HG03432 (cell line): ENCODE data around the gene ACOT9.
"Not testable (repeated sequence)": the region's sequence is repeated elsewhere in the genome, so short reads cannot be mapped to it uniquely, and the experiment has no call there.

Experiments
- ATAC-seq: cut with Tn5 transposase; IDR thresholded peaks from one replicate; pipeline ENCODE4 v1.9.1; 2021; ENCODE audit warnings: mild to moderate bottlenecking, moderate library complexity; ENCODE audit not compliant: unreplicated experiment

Gene ACOT9

DNA sequence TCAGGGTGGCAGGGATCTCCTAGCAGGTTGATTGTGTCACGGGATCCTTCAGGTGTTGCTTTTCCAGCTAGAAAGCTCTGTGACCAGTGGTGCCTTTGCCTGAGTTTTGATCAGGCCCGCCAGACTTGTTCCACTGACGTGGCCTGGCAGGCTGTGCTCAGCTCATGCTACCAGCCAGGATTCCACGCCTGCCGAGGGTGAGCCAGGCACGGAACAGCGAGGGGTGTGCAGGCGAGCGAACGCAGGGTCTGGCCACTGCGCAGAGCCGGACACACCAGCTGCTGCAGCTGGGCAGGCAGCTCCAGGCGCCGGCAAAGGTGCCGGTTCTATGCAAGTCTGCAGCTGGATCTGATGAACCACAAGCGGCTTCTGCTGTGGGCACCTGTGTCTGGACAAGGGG is 22.8 kb upstream of the ACOT9 start:
- no peak for ATAC-seq

GRCh38 chrX:23765449-23765848 is 22.4 kb upstream of the ACOT9 start:
- ATAC-seq = no peak

DNA sequence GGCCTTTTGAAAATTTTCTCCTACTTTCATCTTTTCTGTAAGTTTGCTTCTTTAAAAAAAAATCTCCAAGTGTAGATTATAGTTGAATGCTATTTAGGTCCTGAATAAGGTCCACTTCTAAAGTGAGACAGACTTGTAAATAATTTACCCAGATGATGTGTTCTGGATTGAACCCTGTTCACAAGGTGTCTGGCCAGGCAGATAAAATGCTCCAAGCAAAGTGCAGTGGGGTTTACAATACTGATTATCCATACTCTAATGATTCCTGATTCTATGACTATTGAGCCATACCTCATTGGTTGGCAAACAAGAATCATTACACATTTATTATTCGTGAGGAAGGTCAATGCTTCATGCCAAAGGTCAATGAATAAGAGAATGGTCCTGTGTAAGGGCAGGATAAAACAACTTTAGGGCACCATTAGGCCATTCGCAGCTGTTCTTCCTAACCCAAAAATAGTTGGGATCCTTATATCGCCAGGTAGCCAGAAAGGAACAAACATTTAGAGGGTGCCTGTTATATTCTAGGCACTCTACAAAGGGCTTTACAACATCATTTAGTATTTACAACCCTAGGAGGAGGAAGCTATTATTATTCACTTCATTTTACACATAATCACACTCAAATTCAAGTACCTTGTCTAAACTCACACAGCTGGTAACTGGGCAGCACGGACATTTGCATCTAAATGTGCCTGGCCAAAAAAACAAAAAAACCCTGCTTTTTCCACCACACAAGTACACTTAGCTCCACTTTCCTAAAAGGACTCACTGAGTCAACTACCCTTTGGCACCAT is 21.3 kb upstream of the ACOT9 start:
- ATAC-seq = no peak

DNA sequence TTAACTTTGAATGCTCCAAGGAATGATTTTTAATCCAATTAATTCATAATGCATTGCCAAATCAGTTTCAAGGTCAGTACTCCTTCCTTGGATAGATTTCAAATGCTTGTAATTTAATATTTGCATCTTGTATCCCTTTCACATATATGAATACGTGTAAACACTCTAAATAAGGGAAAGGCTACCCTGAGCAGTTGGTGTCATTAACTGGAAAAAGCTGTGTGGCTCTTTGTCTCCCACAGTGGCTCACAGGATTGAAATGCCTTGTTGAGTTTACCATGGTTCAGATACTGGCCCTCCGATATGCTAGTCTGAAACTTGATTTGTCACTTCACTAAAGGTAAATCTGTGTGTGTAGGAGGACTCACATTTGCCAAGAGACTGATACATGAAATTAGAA is 16.7 kb upstream of the ACOT9 start:
- ATAC-seq = no peak

DNA sequence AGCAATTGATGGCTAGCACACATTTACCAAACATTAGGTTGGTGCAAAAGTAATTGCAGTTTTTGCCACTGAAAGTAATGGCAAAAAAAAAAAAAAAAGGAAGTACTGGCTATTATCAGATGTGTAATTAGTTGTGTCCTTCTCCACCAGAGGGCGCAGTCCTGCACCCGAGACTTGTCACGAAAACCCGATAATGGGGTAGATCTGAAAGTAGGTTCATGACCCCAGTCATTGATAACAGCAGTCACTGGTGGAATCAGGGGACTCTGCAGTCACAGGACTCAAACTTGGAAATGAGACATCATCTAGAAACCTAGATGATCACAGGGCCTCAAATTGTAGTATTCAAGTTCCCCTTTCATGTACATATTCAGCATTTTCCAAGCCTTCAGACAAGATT is 13.1 kb upstream of the ACOT9 start:
- ATAC-seq = peak; percentile 82

GRCh38 chrX:23754664-23755063 is 11.6 kb upstream of the ACOT9 start:
- no peak for ATAC-seq

GRCh38 chrX:23752740-23753415 is 9.8 kb upstream of the ACOT9 start:
- no peak for ATAC-seq

GRCh38 chrX:23749576-23749975 is 6.5 kb upstream of the ACOT9 start:
- ATAC-seq = no peak

- ATAC-seq = no peak
Observed at GRCh38 chrX:23749129-23749528, 6.1 kb upstream of the ACOT9 start.

- ATAC-seq = no peak
Observed at GRCh38 chrX:23745786-23746185, 2.7 kb upstream of the ACOT9 start.

GRCh38 chrX:23743623-23743971 is 521 bp upstream of the ACOT9 start:
- not testable (repeated sequence) for ATAC-seq

DNA sequence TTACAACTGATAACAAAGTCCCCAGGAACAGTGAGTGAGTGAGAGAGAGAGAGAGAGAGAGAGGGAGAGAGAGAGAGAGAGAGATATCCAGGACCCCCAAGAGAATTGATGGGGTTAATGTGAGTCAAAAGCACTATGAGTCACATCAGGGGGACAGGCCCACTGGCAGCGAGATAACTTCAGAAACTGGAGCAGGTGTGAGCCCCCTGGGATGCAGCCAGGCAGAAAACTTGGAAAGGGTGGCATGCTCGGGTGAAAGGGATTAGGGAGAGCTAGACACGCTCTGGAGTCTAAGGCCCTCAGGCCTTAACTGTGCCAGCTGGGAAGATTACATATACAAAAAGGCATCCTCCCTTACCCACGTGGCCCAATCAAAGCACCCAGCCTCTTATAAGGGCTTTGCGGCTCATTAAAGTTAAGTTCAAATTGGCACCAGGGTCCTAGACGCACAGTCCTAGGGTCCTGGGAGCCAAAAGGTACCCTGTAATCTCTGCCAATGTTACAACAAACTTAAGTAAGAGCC is 841 bp downstream of the ACOT9 start:
- ATAC-seq = peak; percentile 7

- no peak for ATAC-seq
Observed at GRCh38 chrX:23737413-23737812, 5.7 kb downstream of the ACOT9 start.

DNA sequence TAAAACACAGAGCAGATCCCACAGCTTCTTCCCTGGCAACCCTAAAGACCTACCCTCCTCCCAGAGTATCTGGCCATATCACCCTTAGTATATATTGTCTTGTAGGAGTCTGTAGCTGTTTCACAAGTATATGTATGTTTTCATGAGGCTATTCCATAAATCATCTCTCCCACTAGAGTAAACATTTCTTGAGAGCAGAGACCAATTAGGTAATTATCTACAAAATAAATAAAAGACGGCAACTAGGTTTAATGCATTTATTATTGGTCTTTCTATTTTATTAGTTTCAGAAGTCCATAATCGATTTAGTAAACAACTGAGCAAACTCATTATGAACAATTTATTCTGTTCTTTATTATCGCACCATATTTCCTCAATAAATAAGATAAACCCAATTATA is 7.0 kb downstream of the ACOT9 start:
- ATAC-seq = no peak

- peak; percentile 90 for ATAC-seq
Observed at GRCh38 chrX:23732704-23733103, 10.4 kb downstream of the ACOT9 start.

- ATAC-seq = no peak
Observed at GRCh38 chrX:23731951-23732350, 11.1 kb downstream of the ACOT9 start.

GRCh38 chrX:23729214-23729613 is 13.9 kb downstream of the ACOT9 start:
- no peak for ATAC-seq

DNA sequence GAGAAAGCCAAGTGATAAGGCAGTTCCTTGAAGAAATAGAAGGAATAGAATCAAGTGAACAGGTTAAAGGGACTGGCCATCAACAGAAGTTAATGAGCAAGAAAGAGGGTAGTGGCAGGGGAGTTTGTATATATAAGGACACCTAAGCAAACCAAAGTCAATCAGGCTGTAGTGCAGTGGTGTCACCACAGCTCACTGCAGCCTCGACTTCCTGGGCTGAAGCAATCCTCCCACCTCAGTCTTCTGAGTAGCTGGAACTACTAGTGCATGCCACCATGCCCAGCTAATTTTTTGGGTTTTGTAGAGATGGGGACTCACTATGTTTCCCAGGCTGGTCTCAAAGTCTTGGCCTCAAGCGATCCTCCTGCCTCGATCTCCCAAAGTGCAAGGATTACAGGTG is 15.9 kb downstream of the ACOT9 start:
- no peak for ATAC-seq

DNA sequence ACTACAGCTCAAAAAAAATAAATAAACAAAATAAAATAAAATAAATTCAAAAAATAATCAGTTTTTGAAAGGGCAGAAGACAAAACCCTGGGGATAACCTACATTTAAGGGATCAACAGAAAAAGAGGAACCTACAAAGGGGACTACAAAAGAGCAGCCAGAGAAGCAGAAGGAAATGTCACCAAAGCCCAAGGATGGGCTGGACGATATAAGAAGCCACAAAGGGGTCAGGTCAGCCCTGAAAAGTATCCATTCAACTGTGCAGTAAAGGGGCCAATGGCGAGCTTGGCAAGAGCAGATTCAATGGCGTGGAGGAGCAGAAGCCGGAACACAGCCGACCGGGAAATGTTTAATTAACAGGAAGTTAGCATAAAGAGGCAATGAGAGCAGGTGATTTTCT is 16.9 kb downstream of the ACOT9 start:
- ATAC-seq = no peak

DNA sequence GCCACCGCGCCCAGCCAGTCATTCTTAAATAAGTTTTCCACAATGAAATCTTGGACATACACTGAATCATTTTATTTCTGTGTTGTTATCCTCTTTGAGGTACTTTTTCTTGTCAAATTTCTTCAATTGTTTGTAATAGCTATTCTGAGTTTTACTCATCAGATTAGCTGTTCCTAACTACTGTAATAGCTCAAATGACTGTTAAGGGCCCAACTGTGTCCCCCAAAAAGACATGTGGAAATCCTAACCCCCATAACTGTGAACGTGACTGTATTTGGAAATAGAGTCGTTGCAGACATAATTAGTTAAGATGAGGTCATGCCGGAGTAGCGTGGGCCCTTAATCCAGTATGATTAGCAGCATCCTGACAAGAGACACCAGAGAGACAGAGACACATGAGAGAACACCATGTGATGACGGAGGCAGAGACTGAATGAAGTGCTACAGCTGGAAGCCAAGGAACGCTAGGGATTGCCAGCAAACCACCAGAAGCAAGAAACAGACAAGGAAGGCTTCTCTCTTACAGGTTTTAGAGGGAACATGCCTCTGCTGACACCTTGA is 22.9 kb downstream of the ACOT9 start:
- ATAC-seq = no peak

- no peak for ATAC-seq
Observed at GRCh38 chrX:23705235-23705634, 37.8 kb downstream of the ACOT9 start.

GRCh38 chrX:23704673-23705206 is 38.3 kb downstream of the ACOT9 start:
- ATAC-seq = no peak
